GM12891 (cell line): Measurements from ENCODE around the gene PDXP.
A peak's percentile ranks its signal among the peaks of the same experiment; 100 is the strongest.

Experiments used
- DNase-seq: peaks from one replicate; pipeline ENCODE4 v3.0.0; 2011; ENCODE audit warnings: low spot score; ENCODE audit not compliant: insufficient read length
- FAIRE-seq: peaks from 2 replicates; lab custom pipeline; 2011; peaks lifted over from hg19 to GRCh38; lab: Jason Lieb, UNC
- PAX5 ChIP-seq: IDR thresholded peaks from 2 replicates; pipeline ENCODE4 v1.6.1; 2011; ENCODE audit warnings: low read length, moderate library complexity, mild to moderate bottlenecking; ENCODE audit not compliant: insufficient read depth, severe bottlenecking
- POLR2A ChIP-seq: IDR thresholded peaks from 2 replicates; pipeline ENCODE4 v1.6.1; 2011; ENCODE audit warnings: low read depth, low read length, control low read depth
- POLR2AphosphoS5 ChIP-seq: IDR thresholded peaks from 2 replicates; pipeline ENCODE4 v1.6.1; 2011; ENCODE audit warnings: low read depth, low read length, control low read depth
- POU2F2 ChIP-seq: IDR thresholded peaks from 2 replicates; pipeline ENCODE4 v1.6.1; 2011; ENCODE audit warnings: low read depth, mild to moderate bottlenecking, control low read depth, low read length, moderate library complexity
- SPI1 ChIP-seq: IDR thresholded peaks from 2 replicates; pipeline ENCODE4 v1.6.1; 2011; ENCODE audit warnings: low read depth, low read length, control low read depth
- TAF1 ChIP-seq: IDR thresholded peaks from 2 replicates; pipeline ENCODE4 v1.6.1; 2011; ENCODE audit warnings: low read depth, low read length, control low read depth

Gene PDXP

GRCh38 chr22:37618674-37619073 is 39.8 kb upstream of the PDXP start:
- TF ChIP-seq POLR2AphosphoS5 (no peak), TAF1 (no peak), SPI1 (no peak), POU2F2 (no peak), PAX5 (no peak), POLR2A (no peak)

GRCh38 chr22:37619991-37620390 is 38.5 kb upstream of the PDXP start:
- TF ChIP-seq POU2F2 (no peak), POLR2AphosphoS5 (no peak), TAF1 (no peak), POLR2A (no peak), PAX5 (no peak), SPI1 (no peak)
- DNase-seq (no peak), FAIRE-seq (peak; percentile 9)

More at GRCh38 chr22:37618674-37619073, 39.8 kb upstream of the PDXP start:
- DNase-seq = no peak
- no peak for FAIRE-seq

DNA sequence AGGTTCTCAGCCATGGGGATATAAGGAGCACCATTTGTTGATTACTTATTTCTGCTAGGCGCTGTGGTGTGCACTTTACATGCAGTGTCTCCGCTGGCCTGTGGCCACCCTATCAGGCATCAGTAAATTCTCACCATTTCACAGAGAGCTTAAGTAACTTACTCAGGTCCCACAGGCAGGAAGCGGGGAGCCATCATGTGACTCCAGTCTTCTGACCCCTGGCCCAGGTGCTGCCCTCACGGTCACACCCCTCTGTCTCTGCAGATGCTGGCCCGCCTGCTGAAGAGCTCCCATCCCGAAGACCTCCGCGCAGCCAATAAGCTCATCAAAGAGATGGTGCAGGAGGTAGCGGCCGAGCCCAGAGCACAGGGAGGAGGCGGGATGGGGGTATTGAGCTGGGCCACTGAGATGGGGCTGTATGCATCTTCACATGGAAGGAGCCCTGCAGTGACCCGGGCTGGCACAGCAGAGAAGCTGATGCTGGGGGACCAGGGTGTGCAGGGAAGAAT is 37.1 kb upstream of the PDXP start:
- FAIRE-seq (no peak), DNase-seq (no peak)
- TF ChIP-seq POLR2AphosphoS5 (no peak), TAF1 (no peak), POLR2A (no peak), POU2F2 (no peak), PAX5 (no peak), SPI1 (no peak)

DNA sequence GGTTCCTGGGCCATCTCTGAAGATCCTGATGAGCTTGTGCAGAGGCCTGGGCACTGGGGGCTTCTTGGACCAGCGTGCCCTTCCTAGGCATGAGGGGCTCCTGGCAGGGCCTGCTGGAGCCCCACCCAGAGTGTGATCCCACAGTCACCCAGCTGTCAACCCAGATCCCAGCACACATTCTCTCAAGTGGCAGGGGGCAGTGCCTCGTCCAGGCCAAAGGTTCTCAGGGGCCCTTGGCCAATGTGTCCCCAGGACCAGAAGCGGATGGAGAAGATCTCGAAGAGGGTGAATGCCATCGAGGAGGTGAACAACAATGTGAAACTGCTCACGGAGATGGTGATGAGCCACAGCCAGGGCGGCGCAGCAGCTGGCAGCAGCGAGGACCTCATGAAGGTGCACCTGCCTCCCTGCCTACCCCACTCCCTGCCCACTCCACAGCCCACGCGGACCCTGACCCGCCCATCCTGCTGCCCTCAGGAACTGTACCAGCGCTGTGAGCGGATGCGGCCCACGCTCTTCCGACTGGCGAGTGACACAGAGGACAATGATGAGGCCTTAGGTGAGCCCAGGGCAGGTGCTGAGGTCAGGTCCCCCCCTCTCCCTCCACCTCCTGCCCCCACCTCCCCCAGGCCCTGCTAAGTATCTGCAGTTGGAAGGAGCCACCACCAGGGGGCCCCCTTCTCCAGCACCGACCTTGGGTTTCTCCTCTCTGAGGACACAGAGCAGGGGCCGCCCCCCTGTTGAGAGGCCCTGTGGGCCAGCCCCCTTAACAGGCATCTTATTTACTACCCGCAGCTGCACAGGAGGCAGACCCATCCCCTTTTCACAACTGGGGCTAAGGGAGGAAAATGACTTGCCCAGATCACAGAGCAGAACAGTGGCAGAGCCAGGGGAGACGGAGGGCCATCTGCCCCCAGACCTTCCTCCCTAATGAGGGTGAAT is 35.2 kb upstream of the PDXP start:
- FAIRE-seq = peak; percentile 80
- DNase-seq = peak; percentile 84
- TF ChIP-seq TAF1 = no peak
- TF ChIP-seq SPI1 = no peak
- no peak for TF ChIP-seq PAX5
- no peak for TF ChIP-seq POLR2A
- TF ChIP-seq POLR2AphosphoS5 = peak; percentile 28; the same call in 1 of the 2 replicates

DNA sequence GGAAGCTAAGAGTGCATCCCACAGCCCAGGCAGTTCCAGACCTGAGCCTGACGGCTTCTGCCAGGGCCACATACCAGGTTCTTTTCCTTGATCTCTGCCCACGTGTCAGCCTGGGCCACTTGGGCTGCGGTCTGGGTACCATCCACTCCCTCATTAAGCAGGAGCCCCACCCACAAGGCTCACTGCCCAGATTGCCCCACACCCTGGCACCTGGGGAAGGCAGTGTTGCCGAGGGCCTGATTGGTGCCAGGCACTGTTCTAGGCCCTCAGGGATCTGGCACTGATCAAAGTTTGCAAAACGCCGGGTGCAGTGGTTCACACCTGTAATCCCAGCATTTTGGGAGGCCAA is 34.5 kb upstream of the PDXP start:
- FAIRE-seq = peak; percentile 16
- TF ChIP-seq POLR2A = no peak
- no peak for DNase-seq

- no peak for TF ChIP-seq POU2F2
- TF ChIP-seq SPI1 = no peak
- DNase-seq = no peak
- FAIRE-seq = no peak
Observed at GRCh38 chr22:37624876-37625275, 33.6 kb upstream of the PDXP start.

DNA sequence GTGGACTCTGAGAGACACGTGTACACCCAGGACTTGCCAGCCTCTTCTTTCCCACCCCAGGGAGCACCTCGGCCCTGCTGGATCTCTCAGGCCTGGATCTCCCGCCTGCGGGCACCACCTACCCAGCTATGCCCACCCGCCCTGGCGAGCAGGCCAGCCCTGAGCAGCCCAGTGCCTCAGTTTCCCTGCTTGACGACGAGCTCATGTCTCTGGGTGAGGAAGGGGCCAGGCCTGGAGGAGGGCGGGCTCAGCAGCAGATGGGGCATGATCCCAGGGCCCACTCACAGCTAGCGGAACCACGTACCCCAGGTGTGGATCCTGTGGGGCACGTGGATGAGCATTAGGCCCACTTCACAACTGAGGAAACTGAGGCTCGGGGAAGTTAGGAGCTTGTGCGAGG is 32.8 kb upstream of the PDXP start:
- DNase-seq = no peak
- FAIRE-seq = peak; percentile 78
- TF ChIP-seq PAX5 (no peak), POLR2AphosphoS5 (no peak), TAF1 (no peak), POLR2A (no peak), POU2F2 (no peak), SPI1 (no peak)

GRCh38 chr22:37626144-37626543 is 32.4 kb upstream of the PDXP start:
- FAIRE-seq (no peak), DNase-seq (no peak)
- TF ChIP-seq PAX5 = no peak
- no peak for TF ChIP-seq SPI1
- TF ChIP-seq POU2F2 = no peak
- no peak for TF ChIP-seq POLR2AphosphoS5
- TF ChIP-seq TAF1 = no peak
- TF ChIP-seq POLR2A = no peak

DNA sequence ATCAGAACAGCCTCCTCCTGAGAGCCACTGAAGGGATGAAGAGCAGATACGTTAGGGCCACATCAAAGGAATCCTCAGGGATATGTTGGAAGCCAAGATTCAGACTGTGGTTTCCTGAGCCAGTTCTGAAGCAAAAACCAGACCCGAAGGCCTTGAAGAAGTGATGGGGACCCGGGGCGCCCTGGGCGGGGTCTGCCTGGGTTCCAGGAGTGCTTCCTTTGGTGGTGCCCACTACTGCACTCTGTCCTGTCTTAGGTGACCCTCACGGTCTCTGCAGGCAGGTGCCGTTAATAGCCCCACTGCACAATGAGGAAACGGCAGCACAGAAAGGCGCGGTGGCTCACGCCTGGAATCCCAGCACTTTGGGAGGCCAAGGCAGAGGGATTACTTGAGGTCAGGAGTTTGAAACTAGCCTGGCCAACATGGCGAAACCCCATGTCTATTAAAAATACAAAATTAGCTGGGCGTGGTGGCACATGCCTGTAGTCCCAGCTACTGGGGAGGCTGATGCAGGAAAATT is 31.9 kb upstream of the PDXP start:
- FAIRE-seq = no peak
- TF ChIP-seq POLR2AphosphoS5 (no peak), SPI1 (no peak), TAF1 (no peak), POLR2A (no peak), PAX5 (no peak), POU2F2 (no peak)
- DNase-seq = no peak

DNA sequence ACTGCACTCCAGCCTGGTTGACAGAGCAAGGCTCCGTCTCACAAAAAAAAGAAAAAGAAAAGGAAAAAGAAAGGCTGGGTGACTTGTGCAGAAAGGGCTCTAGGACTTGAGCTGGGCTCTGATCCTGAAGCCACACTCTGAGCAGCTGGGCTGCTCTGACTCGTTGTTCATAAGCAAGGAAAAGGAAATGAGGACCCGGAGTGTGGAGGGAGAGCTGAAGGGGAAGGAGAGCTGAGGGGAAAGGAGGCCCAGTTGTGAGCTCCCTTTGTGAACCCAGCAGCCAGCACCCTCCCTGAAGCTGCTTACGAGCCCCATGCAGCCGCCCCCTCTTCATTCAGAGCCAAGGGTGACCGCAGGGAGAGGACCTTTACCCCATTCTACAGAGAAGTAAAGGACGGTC is 31.4 kb upstream of the PDXP start:
- no peak for FAIRE-seq
- no peak for TF ChIP-seq SPI1
- no peak for TF ChIP-seq POU2F2
- TF ChIP-seq PAX5 = no peak
- no peak for TF ChIP-seq POLR2AphosphoS5
- TF ChIP-seq POLR2A = no peak
- no peak for TF ChIP-seq TAF1
- no peak for DNase-seq
